Mesenteric fat pad (tissue), 1 donor: ENCODE data around the gene NWD2. TPM values are rescaled to one million over a fixed set of nuclear protein-coding genes. Genes with fewer than 3 reads are reported as not detected.
"Not testable (repeated sequence)": the region's sequence is repeated elsewhere in the genome, so short reads cannot be mapped to it uniquely, and the experiment has no call there.

Source experiments
- DNase-seq: peaks from one replicate; pipeline ENCODE4 v3.0.0-alpha.2; 2020; ENCODE audit warnings: low spot score
- total RNA-seq: library from RNA; stranded (reverse); fragmentation: NEBNext Ultra II Directional; extraction: Animal tissue kit (Norgen Biotek cat#: 25700); gene quantifications from one replicate; pipeline ENCODE4 v1.2.1, GENCODE V29; 2021
- donor health status: DM: yes; HTN: yes; CAD: no.

Gene NWD2
- total RNA-seq, 1 donor from 2014 or later, result 29.0 TPM

- DNase-seq, result no peak
Measured at GRCh38 chr4:37393321-37393720, 148.8 kb downstream of the NWD2 start.

GRCh38 chr4:37393889-37394288, 149.3 kb downstream of the NWD2 start:
- no peak for DNase-seq

GRCh38 chr4:37397505-37397904, 153.0 kb downstream of the NWD2 start:
- DNase-seq, result no peak

- DNase-seq, result no peak
Measured at GRCh38 chr4:37400241-37400881, 155.8 kb downstream of the NWD2 start.

GRCh38 chr4:37407938-37408826, 163.6 kb downstream of the NWD2 start:
- not testable (repeated sequence) for DNase-seq

- DNase-seq, result not testable (repeated sequence)
Measured at GRCh38 chr4:37413612-37414011, 169.1 kb downstream of the NWD2 start.

- DNase-seq, result no peak
Measured at GRCh38 chr4:37415845-37416369, 171.4 kb downstream of the NWD2 start.

GRCh38 chr4:37421614-37422013, 177.1 kb downstream of the NWD2 start:
- no peak for DNase-seq

GRCh38 chr4:37422102-37422501, 177.6 kb downstream of the NWD2 start:
- no peak for DNase-seq

- DNase-seq, result no peak
Measured at GRCh38 chr4:37422638-37423037, 178.1 kb downstream of the NWD2 start.

GRCh38 chr4:37423310-37423709, 178.8 kb downstream of the NWD2 start:
- no peak for DNase-seq

- DNase-seq, result no peak
Measured at GRCh38 chr4:37424753-37425152, 180.2 kb downstream of the NWD2 start.

- no peak for DNase-seq
Measured at GRCh38 chr4:37425857-37426256, 181.3 kb downstream of the NWD2 start.

- no peak for DNase-seq
Measured at GRCh38 chr4:37427193-37427592, 182.7 kb downstream of the NWD2 start.

- DNase-seq, result no peak
Measured at GRCh38 chr4:37429906-37430305, 185.4 kb downstream of the NWD2 start.

GRCh38 chr4:37430718-37431416, 186.3 kb downstream of the NWD2 start:
- DNase-seq, result no peak

- DNase-seq, result no peak
Measured at GRCh38 chr4:37431417-37431743, 186.8 kb downstream of the NWD2 start.

- DNase-seq, result no peak
Measured at GRCh38 chr4:37434469-37434868, 189.9 kb downstream of the NWD2 start.

GRCh38 chr4:37436546-37436945, 192.0 kb downstream of the NWD2 start:
- DNase-seq, result no peak

GRCh38 chr4:37437163-37437562, 192.6 kb downstream of the NWD2 start:
- no peak for DNase-seq

GRCh38 chr4:37438564-37439279, 194.2 kb downstream of the NWD2 start:
- no peak for DNase-seq
